Activated T-helper 2 cell treated with anti-CD3 and anti-CD28 coated beads, Interferon-gamma antibody, Interleukin-2, Interleukin-4, amounts not matched to agents 10 μg/mL and 5 μg/mL and 100 μg/mL, durations not matched to agents 14 hours and 24 hours and 36 hours (primary cell): ENCODE results near the gene SH2B2. TPM values are rescaled to one million over a fixed set of nuclear protein-coding genes. Genes with fewer than 3 reads are reported as not detected.

Experiments used
- DNase-seq: peaks from one replicate; pipeline ENCODE4 v3.0.0; 2021; ENCODE audit warnings: low spot score
- H3K27ac Mint-ChIP-seq: one replicate; pipeline ENCODE4 v1.8.0; 2021; ENCODE audit warnings: mixed read lengths
- H3K27me3 Mint-ChIP-seq: one replicate; pipeline ENCODE4 v1.8.0; 2021; ENCODE audit warnings: low read depth, mixed read lengths
- H3K36me3 Mint-ChIP-seq: one replicate; pipeline ENCODE4 v1.8.0; 2021; ENCODE audit warnings: low read depth, mixed read lengths
- H3K4me1 Mint-ChIP-seq: one replicate; pipeline ENCODE4 v1.8.0; 2021; ENCODE audit warnings: low read depth, mixed read lengths
- H3K4me3 Mint-ChIP-seq: one replicate; pipeline ENCODE4 v1.8.0; 2021; ENCODE audit warnings: low read depth, mild to moderate bottlenecking, moderate library complexity, mixed read lengths
- H3K9me3 Mint-ChIP-seq: one replicate; pipeline ENCODE4 v1.8.0; 2021; ENCODE audit warnings: mixed read lengths
- intact Hi-C: fragments of 100-400 bp; cut with micrococcal nuclease; formaldehyde crosslinking; loops from one replicate; pipeline ENCODE4 v1.15.1; 2023
- total RNA-seq: library from RNA; stranded (reverse); gene quantifications from 2 replicates; pipeline ENCODE4 v1.2.3, GENCODE V29; 2022

The SH2B2 gene
- 1.8 and 1.9 TPM in 2 replicates for total RNA-seq

DNA sequence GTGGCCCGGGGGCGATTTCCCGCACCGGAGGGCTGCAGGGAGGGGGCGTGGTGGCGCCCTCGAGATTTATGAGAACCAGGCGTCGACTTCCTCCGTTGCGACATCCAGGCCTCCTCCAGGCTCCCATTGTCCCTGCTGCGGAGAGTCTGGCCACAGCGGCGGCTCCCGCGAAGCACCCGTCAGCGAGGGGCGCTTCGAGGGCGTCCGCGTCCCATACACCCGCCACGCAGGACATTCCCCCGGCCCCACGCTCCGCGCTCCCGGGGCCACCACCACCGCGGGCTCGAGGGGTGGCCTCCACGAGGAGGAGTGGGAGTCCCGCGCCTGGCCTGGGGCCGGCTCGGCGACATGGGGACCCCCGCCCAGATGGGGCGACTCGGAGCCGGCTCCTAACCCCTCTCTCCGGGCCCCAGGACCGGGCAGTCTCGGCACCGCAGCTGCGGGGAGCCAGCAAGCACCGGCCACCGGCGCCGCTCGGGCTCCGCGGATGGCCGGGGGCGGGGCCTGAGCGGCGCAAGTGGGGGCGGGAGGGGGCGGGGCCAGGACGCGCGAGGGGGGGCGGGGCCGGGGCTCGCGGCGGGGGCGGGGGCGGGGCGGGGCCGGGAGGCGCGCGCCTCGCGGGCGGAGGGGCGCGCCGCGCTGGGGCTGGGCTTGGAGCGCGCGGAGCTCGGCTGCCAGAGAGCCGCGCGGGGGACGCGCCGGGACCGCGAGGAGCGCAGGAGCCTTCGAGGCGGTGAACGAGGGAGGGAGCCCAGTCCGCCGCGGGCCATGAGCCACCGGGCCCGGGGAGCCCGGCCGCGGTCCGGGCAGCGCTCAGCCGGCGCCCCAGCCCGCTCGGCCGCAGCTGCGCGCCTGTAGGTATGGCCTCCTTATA lies at the start of gene SH2B2:
Gene SH2B2, plus strand, starts transcription at position 632 of the 874 bp plus-strand sequence. CDS start 13,683 bp downstream, outside the sequence.
- Mint-ChIP-seq H3K4me3 (peak within 1 kb of the TSS; percentile 64), H3K27me3 (peaks cover 20% of the 10 kb centered on the region), H3K4me1 (peaks cover 8% of the 10 kb centered on the region), H3K27ac (no peak within 1 kb of the TSS), H3K36me3 (no peaks in the 10 kb centered on the region), H3K9me3 (no peaks in the 10 kb centered on the region)
- peak; percentile 26 for DNase-seq
- intact Hi-C loops, result loop anchor here (2.0 kb wide), 1 partner anchor 110 kb away; the partner anchor contains the start of gene PRKRIP1

DNA sequence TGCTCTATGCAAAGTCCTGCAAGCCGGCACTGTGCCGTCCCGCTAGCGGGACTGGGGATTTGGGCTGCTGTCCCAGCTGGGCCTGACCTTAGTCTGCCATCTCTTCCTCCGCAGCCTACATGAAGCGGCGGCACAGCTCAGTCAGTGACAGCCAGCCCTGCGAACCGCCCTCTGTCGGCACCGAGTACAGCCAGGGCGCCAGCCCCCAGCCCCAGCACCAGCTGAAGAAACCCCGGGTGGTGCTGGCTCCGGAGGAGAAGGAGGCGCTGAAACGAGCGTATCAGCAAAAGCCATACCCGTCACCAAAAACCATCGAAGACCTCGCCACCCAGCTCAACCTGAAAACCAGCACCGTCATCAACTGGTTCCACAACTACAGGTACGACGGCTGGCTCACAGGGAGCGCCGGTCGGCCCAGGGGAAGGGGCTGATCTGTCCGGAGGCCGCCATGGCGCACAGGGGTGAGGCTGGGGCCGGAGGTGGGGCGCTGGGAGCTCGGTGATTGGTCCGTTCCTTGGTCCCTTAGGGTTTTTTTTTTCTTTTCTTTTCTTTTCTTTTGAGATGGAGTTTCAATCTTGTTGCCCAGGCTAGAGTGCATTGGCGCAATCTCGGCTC lies 47.4 kb upstream of the SH2B2 start:
- Mint-ChIP-seq H3K27me3 (no peaks in the 10 kb centered on the region), H3K9me3 (no peaks in the 10 kb centered on the region), H3K4me3 (no peak overlapping the region), H3K4me1 (no peaks in the 10 kb centered on the region), H3K36me3 (peaks cover 3% of the 10 kb centered on the region), H3K27ac (no peak overlapping the region)
- no peak for DNase-seq
- intact Hi-C loops, result loop anchor here (10.0 kb wide), 1 partner anchor 635 kb away; no protein-coding TSS in a partner anchor

DNA sequence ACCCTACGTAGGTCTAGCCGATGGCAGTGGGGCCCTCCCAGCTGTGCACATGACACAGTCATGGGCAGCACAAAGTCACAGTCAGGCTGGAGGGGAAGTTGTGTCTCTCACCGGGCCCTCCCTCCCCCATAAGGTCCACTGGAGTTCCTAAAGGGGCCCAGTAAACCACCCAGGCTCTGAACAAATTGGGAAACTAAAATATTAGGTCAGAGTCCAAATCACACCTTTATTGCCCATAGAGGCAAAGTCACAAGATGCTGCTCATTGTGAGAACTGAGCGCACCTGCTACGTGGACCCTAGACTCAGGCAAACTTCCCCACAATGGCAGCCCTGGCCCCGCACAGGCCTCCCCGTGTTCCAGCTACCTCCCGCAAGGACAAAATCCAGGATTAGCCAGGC lies 45.2 kb upstream of the SH2B2 start:
- intact Hi-C loops, result no loop called here
- Mint-ChIP-seq H3K4me3 (no peak overlapping the region), H3K4me1 (no peaks in the 10 kb centered on the region), H3K27ac (no peak overlapping the region), H3K27me3 (no peaks in the 10 kb centered on the region), H3K9me3 (no peaks in the 10 kb centered on the region), H3K36me3 (no peaks in the 10 kb centered on the region)
- DNase-seq, result no peak

DNA sequence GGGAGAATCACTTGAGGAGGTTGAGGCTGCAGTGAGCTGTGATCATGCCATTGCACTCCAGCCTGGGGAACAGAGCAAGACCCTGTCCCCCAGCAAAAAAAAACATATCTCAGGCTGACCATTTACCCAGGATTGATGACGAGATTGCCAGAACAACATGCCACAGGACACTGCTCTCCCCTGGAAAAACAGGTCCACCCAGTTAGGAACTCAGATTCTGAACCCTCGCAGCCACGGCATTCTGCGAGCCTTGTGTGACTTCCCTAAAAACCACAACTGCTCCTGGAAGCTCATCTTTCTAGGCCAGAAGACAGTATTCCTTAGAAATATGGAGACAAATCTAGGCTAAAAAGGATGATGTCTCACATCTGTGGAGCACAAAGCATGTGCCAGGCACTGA lies 42.1 kb upstream of the SH2B2 start:
- DNase-seq, result no peak
- no peaks in the 10 kb centered on the region for H3K9me3 Mint-ChIP-seq
- no peaks in the 10 kb centered on the region for H3K27me3 Mint-ChIP-seq
- peaks cover 3% of the 10 kb centered on the region for H3K36me3 Mint-ChIP-seq
- intact Hi-C loops, result no loop called here
- H3K27ac Mint-ChIP-seq, result no peak overlapping the region
- H3K4me1 Mint-ChIP-seq, result no peaks in the 10 kb centered on the region
- no peak overlapping the region for H3K4me3 Mint-ChIP-seq

DNA sequence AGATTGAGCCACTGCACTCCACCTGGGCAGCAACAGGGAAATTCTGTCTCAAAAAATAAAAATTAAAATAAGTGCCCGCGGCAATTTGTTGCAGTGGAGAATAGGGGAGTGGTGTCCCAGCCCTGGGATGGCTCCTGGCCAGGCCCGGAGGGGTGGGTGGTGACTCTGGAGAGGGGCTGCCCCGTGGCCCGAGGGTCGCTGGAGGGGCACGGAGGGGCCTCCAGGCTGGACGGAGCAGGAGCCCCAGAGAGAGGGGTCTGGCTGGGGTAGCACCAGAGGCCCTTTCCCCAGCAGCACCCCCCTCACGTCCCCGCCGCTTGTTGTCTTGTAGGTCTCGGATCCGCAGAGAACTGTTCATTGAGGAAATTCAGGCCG lies 38.6 kb upstream of the SH2B2 start:
- intact Hi-C loops, result no loop called here
- peaks cover 5% of the 10 kb centered on the region for H3K4me1 Mint-ChIP-seq

DNA sequence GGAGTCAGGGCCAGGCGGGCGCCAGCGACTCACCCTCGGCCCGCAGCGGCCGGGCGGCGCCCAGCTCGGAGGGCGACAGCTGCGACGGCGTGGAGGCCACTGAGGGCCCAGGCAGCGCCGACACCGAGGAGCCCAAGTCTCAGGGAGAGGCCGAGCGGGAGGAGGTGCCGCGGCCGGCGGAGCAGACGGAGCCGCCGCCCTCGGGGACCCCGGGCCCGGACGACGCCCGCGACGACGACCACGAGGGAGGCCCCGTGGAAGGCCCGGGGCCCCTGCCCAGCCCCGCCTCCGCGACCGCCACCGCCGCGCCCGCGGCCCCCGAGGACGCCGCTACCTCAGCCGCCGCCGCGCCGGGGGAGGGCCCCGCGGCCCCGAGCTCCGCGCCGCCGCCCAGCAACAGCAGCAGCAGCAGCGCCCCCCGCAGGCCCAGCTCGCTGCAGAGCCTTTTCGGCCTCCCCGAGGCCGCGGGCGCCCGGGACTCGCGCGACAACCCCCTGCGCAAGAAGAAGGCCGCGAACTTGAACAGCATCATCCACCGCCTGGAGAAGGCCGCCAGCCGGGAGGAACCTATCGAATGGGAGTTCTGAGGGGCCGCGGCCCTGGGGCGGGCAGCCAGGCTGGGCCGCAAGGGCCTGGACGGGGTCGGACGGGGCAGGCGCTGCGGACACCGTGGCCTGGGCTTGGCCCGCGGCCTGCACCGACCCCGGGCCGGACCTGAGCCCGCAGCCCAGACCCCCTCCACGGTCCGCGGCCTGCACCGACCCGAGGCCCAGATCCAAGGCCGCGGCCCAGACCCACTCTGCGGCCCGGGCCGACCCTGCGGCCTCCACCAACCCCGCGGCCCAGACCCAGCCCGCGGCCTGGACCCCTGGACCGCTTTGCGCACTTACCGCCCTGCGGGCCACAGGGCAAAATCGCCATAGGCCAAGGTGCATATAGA lies 37.9 kb upstream of the SH2B2 start:
- intact Hi-C loops, result no loop called here
- no peaks in the 10 kb centered on the region for H3K9me3 Mint-ChIP-seq

More for the DNA sequence above, 38.6 kb upstream of the SH2B2 start:
- no peaks in the 10 kb centered on the region for H3K9me3 Mint-ChIP-seq
- no peak overlapping the region for H3K4me3 Mint-ChIP-seq
- no peak overlapping the region for H3K27ac Mint-ChIP-seq
- DNase-seq, result no peak
- H3K27me3 Mint-ChIP-seq, result no peaks in the 10 kb centered on the region
- H3K36me3 Mint-ChIP-seq, result peaks cover 4% of the 10 kb centered on the region

DNA sequence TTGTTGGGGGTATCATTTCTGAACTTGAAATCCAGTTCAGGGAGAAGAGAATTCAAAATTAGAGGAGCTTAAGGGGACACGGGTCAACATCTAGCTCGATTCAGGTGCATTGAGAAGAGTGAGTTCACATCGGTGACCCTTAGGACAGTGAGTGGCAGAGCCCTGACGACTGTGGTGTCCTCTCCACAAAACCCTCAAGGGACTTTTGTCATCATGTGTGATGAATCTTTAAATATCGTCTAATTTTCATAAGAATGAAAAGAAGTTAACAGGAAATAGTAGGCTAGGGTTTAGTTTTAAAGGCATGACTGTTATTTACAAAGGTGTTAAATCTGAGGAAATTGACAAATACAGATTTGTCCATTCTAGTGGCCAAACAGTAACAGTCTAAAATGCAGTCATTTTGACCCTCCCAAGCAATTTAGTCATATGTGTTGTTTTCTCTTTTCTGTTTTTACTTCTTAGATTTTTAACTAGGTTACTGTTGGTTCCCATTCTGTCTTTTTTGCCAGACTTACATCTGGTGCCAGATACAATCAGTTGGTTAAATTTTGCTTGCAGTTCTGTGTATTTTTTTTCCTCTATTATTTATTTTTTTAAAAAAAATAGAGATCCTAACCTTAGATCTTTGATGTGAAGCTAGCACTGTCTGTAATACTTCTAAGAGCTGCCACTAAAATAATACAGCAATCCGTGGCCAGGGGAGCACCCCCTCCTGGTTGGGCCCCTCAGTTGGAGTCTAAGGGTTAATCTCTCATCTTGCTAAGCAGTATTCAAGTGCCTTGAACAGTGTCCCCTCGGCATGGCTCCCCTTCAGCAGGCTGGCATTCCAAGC lies 34.9 kb upstream of the SH2B2 start:
- Mint-ChIP-seq H3K9me3 (no peaks in the 10 kb centered on the region), H3K27me3 (no peaks in the 10 kb centered on the region), H3K4me1 (peaks cover 5% of the 10 kb centered on the region), H3K27ac (no peak overlapping the region), H3K36me3 (peaks cover 4% of the 10 kb centered on the region), H3K4me3 (no peak overlapping the region)
- DNase-seq, result no peak
- intact Hi-C loops, result no loop called here

More for the DNA sequence above, 37.9 kb upstream of the SH2B2 start:
- H3K27me3 Mint-ChIP-seq, result no peaks in the 10 kb centered on the region
- DNase-seq, result no peak
- H3K36me3 Mint-ChIP-seq, result peaks cover 4% of the 10 kb centered on the region
- H3K4me1 Mint-ChIP-seq, result peaks cover 5% of the 10 kb centered on the region
- H3K27ac Mint-ChIP-seq, result no peak overlapping the region
- H3K4me3 Mint-ChIP-seq, result no peak overlapping the region

DNA sequence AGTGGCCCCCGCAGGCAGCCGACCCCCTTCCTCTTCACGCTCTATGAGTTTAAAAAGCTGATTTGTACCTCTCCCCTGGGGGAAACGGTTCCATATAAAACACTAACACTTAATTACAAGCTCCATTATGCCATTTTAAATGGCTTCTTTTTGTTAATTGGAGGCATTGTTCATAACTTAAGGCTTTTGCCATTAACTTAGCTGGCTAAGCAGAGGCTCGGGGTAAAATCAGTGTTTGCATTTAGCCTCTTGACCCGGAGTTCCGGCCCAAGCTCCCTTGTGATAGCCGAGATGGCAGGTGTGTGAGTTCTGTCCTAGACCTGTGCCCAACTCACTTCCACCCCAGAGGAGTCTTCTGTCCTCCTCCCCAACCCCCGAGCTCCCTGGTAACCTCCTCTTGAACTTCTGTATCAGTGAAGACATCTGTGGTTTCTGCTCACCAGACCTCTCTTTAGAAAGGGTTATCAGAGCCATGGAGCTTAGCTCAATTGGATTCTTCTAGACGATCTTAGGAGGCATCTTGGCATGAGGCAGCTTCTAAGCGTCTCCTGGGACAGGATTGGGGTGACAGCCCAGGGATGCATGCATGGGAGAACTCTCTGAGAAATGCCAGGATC lies 34.2 kb upstream of the SH2B2 start:
- intact Hi-C loops, result no loop called here
- H3K27ac Mint-ChIP-seq, result no peak overlapping the region
- peaks cover 4% of the 10 kb centered on the region for H3K36me3 Mint-ChIP-seq
- peaks cover 5% of the 10 kb centered on the region for H3K4me1 Mint-ChIP-seq
- no peaks in the 10 kb centered on the region for H3K27me3 Mint-ChIP-seq
- DNase-seq, result no peak
- H3K9me3 Mint-ChIP-seq, result no peaks in the 10 kb centered on the region
- no peak overlapping the region for H3K4me3 Mint-ChIP-seq

DNA sequence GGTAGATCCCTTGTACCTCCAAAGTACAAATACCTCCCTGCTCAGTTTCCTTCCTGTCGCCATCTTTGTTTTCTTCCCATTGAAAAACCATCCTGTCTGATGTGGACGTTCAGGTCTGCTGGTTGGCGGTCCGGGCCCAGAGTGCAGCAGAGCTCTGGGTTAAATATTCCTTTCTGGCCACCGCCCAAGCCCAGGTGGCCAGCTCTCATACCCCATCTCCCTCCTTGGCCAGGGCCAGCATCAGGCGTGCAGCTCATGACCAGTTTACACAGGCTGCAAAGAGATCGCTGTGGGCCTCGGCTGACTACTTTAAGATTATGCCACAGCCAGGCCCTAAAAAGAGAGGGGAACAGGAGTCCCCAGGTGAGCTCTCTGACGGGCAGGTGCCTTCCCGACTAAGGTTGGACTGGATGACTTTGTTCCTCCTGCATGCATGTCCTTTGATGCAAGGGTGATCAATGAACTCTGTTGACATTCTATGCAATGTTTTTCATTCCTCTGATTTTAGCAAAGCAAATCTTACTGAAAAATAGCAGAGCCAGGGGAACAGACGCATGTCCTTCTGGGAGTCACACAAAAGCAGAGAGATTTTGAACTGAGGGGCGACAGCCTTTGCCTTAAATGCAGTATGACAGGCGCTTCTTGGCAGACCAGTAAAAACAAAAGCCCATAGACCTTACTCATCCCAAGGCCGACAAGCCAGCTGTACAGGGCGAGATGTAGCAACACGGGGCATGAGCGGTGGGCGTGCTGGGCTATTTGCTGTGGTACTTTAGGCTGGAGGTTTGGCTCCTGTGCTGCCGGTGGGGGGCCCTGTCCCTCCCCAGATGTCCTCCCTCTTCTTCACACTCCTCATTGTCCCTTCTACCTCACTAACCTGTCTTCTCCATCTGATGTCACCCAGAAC lies 33.3 kb upstream of the SH2B2 start:
- Mint-ChIP-seq H3K27ac (no peak overlapping the region), H3K4me3 (no peak overlapping the region), H3K27me3 (no peaks in the 10 kb centered on the region), H3K36me3 (peaks cover 4% of the 10 kb centered on the region), H3K9me3 (no peaks in the 10 kb centered on the region), H3K4me1 (peaks cover 5% of the 10 kb centered on the region)
- intact Hi-C loops, result no loop called here
- no peak for DNase-seq

DNA sequence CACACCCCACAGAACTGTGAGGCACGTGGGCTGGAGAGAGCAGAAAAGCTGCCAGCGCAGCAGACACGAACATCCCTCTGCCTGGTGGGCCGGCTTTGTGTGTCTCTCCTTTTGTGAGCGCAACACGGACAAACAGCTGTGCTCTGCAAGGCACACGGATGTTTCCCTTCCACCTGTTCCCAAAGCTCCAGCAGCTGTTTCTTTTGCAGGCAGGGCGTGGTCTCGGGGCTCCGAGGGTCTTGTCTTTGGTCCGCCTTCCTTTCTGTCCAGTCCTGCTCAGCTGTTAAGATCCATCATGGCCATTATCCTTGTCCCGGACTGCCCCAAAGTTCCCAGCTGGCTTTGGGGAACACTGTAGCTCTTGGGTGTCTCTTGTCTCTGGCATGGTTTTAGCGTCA lies 32.7 kb upstream of the SH2B2 start:
- intact Hi-C loops, result no loop called here
- no peaks in the 10 kb centered on the region for H3K27me3 Mint-ChIP-seq
- no peaks in the 10 kb centered on the region for H3K9me3 Mint-ChIP-seq
- peaks cover 5% of the 10 kb centered on the region for H3K4me1 Mint-ChIP-seq
- no peak overlapping the region for H3K27ac Mint-ChIP-seq
- H3K36me3 Mint-ChIP-seq, result peaks cover 4% of the 10 kb centered on the region
- no peak overlapping the region for H3K4me3 Mint-ChIP-seq
- no peak for DNase-seq

DNA sequence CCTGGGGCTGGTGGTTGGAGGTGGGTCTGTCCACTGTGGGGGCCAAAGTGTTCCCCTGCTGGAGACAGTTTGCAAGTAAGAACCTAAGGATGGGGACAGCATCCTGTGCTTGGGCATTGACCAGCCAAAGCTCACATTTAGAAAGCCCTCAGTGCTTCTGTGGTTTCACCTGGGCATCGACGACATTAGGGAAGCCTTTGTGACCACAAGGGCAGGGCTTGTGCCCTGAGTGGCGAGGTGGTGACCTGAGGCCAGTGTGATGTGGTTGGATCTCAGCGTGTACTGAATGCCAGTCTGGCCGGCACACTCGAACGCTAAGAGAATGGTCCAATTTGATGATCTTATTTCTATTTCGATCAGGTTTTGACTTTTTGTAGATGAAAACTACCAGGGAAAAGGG lies 32.1 kb upstream of the SH2B2 start:
- no peak for DNase-seq
- Mint-ChIP-seq H3K4me1 (peaks cover 5% of the 10 kb centered on the region), H3K27me3 (no peaks in the 10 kb centered on the region), H3K36me3 (peaks cover 1% of the 10 kb centered on the region), H3K4me3 (no peak overlapping the region), H3K27ac (no peak overlapping the region), H3K9me3 (no peaks in the 10 kb centered on the region)
- intact Hi-C loops, result no loop called here
